Spinal cord (tissue), 4 donors: ENCODE data around the gene NCOA1. TPM values are rescaled to one million over a fixed set of nuclear protein-coding genes. Genes with fewer than 3 reads are reported as not detected.

ENCODE experiments used
- polyA plus RNA-seq, 2 donors: library from polyadenylated mRNA; unstranded; fragments of 120-200 nt; gene quantifications; one replicate each; pipeline ENCODE4 v1.2.1, GENCODE V29; 2013; ENCODE audit not compliant: insufficient read length in 2 of 2
- small RNA-seq: library from RNA; depleted of rRNA; stranded (forward); fragments of <200 nt; gene quantifications from one replicate; pipeline ENCODE3, GENCODE V24; 2014; ENCODE audit warnings: low replicate concordance
- total RNA-seq, 2 donors: library from RNA; depleted of rRNA in 1 of 2; stranded (reverse); fragments of 120-200 nt in 1 of 2; fragments of >200 nt in 1 of 2; gene quantifications; one replicate each; pipeline versions ENCODE4 v1.2.3 to v1.2.4, GENCODE V29; 2013 to 2014

The NCOA1 gene
- total and polyA plus RNA-seq, 4 donors: 50.3 to 87.7 (median 73.1) TPM

Small RNA genes within 50 kb of the gene (small RNA-seq; reads per million reads assigned to genes)
- gene RNA5SP88 (not detected), gene RNU6-936P (not detected)

Other genes with a start within 250 kb of the NCOA1 start
- 10 to 100 TPM; 29.8 to 36.7 TPM for gene ITSN2, start 130.7 kb upstream of the NCOA1 start, total RNA-seq
- gene ITSN2, start 130.7 kb upstream of the NCOA1 start, polyA plus RNA-seq: 10 to 100 TPM; 21.0 to 25.3 TPM